Astrocyte of the hippocampus (primary cell): ENCODE results near the gene OBSCN.
"Not testable (repeated sequence)": the region's sequence is repeated elsewhere in the genome, so short reads cannot be mapped to it uniquely, and the experiment has no call there.

Experiments
- DNase-seq: peaks from one replicate; pipeline ENCODE4 v3.0.0; 2011; ENCODE audit warnings: low read depth, low spot score

Gene OBSCN

DNA sequence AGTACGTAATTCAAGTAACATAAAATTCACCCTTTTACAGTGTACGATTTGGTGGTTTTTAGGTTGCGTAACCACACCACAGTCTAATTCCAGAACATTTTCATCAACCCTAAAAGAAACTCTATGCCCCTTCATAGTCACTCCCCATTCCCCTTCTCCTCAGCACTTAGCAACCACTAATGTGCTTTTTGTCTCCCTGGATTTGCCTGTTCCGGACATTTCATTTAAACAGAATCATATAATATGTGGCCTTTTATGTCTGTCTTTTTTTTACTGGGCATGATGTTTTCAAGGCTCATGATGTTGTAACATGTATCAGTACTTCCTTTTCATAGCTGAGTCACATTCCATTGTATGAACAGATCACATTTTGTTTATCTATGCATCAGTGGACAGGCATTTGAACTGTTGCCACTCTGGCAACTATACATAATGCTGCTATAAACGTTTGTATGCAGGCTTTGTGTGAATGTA is 20.8 kb downstream of the OBSCN start:
- peak; percentile 69 for DNase-seq

DNA sequence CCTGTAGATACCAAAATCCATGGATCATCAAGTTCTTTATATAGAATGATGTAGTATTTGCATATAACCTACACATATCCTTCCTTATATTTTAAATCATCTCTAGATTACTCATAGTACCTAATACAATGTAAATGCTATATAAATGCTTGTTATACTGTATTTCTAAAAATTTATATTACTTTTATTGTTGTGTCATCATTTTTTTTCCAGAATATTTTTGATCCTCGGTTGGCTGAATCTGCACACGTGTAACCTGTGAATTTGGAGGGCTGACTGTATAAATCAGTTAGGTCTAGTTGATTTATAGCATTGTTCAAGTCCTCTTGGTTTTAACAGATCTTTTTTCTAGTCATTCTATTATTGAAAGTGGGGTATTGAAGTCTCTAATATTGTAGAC is 23.3 kb downstream of the OBSCN start:
- DNase-seq, result no peak

DNA sequence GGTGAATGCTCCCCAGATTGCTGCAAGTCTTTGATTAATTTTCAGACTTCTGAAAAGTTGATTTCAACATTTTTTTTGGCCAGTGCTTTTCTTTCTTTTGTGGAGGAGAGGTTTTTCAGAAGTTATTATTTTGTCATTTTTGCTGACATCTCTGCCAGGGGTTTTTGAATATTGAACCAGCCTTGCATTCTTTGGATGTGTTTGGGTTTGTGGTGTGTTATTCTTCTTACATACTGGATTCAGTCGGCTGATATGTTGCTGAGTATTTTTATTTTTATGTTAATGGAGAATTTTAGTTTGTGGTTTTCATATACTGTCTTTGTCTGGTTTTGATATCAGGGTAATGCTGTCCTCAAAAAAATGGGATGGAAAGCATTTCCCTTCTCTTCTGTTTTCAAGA is 25.3 kb downstream of the OBSCN start:
- no peak for DNase-seq

DNA sequence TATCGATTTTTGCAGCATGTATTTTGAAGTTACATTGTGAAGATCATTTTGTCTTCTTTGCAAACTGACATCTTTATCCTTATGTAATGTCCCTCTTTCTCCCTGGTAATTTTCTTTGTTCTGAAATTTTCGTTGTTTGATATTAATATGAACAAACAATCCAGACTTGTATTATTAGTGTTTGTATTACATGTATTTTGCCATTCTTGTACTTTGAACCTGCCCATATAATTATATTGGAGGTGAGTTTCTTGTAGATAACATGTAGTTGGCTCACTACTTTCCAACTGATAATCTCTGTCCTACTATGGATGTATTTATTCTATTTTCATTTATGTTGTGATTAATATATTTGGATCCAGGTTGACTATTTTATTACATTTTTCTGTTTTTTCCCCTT is 27.1 kb downstream of the OBSCN start:
- DNase-seq, result no peak

DNA sequence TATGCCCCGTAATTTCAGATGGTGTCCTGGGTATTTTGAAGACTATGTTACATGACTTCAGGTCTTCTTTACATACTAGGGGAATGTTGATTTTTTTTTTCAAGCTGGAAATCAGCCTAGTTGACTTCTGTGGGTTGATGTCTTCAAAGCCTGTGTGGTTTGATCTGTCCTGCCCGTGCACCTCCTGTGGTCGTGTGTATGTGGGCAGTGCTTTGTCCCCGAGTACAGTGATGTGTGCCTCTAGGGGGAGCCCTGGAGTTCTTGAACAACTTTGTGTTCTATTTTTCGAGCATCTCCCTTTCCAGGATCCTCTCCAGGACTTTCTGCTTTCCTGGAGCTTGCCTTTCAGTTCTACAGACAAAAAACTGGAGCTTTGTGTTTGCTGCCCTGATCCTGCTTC is 28.9 kb downstream of the OBSCN start:
- DNase-seq, result no peak

DNA sequence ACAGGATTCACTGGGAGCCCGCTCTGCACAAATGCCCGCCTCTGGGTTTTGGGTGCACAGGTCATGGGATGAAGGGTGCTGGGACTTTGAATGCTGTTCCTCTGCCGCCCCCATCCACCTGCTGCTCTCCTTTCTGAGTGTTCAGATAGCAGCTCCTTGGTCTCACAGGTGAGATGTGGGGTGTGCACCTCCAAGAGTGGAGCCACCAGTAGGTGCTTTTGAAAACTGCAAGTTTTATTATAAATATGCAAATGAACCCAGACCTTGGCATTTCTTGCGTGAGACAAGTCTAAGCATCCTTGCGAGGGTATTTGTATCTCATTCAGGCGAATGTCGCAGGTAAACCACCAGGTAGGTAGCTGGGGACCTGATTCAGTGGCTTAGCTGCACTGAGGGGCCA is 30.2 kb downstream of the OBSCN start:
- no peak for DNase-seq

DNA sequence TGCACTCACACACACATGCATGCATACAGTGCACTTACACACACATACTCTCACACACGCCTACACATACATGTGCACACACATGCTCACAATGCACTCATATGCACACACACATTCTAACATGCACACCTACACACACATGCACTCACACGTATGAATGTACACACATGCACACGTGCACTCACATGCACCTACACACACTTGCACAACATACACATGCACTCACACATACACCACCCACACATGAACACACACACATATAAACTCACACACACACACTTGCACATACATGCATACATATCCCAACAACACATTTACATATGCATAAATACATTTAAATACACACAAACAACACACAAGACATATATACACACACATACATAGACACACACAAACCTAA is 30.6 kb downstream of the OBSCN start:
- DNase-seq, result no peak

DNA sequence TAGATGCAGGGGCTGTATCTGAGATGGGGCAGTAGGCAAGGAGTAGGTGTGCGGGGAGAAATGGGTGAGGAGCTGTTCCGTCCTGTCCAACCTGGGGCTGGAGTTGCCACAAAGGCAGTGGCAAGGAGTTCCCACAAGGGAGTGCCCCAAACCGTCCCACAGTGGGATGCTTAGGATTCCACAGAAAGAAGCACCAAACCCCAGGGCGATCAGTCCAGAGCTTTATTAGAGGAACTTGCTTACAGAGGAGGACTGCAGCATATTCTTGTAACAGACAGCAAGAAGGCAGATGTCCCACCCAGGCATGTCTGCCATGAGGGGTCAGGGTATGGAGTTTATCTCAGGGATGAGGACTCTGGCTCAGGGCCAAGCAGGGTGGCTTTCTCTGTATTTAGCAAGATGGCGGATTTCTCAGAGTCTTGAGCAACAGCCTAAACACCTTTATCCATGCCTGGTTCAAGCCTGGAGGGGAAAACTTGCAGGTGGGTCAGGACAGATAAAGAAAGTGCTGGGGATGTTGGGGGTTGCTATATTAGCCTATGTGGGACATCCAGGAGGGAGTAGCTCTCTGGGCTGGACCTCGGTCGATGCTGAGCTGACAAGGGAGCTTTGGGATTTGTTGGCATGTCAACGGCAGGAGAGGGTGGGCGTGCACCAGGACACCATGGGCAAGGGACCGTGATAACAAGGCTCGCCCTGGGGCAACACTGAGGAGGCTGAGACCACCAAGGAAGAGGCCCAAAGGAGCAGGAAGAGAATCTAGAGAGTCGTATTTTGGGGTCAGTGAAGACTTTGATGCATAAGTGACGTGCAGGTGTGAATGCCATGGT is 32.8 kb downstream of the OBSCN start:
- DNase-seq, result no peak

DNA sequence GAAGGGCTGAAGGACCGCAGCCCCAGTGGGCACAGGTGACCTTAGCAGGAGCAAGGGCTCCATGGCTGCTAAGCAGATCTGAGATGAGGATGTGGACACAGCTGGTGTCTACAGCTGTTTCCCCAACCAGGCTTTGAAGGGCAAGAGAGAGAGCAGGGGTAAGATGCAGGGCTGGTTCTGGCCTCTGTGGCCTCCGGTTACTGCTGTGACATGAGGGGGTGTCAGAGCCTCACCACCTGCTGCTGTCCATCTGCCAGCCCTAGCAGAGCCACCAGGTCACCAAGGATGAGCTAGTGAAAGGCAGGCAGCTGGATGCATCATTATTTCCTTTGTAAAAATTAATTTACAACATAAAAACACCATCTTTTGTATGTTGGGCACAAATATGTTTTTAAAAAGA is 33.4 kb downstream of the OBSCN start:
- DNase-seq, result no peak

DNA sequence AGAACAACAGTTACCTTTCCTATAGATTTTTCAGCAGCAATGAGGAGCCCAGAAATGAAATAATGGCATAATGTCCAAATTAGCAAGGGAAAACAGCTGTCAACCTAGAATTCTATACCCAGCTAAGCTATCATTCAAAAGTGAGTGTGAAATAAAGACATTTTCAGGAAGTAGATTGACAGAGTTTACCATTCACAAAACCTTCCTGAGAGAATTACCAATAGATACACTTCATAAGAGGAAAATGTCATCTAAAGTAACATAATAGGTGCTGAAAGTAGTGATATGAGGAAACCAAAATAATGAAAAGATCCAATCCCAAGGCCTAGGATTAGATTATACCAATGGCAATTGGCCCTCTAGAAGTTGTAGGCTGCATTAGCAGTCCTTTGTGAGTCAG is 34.6 kb downstream of the OBSCN start:
- DNase-seq, result no peak

DNA sequence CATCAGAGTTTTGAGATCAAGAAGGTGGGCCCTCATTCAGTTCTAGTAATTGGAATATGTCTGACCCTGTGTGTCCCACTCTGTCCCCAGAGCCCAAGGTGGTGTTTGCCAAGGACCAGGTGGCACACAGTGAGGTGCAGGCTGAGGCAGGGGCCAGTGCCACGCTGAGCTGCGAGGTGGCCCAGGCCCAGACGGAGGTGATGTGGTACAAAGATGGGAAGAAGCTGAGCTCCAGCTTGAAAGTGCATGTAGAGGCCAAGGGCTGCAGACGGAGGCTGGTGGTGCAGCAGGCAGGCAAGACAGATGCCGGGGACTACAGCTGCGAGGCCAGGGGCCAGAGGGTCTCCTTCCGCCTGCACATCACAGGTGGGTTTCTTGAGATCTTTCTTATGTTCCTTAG is 35.2 kb downstream of the OBSCN start:
- no peak for DNase-seq

DNA sequence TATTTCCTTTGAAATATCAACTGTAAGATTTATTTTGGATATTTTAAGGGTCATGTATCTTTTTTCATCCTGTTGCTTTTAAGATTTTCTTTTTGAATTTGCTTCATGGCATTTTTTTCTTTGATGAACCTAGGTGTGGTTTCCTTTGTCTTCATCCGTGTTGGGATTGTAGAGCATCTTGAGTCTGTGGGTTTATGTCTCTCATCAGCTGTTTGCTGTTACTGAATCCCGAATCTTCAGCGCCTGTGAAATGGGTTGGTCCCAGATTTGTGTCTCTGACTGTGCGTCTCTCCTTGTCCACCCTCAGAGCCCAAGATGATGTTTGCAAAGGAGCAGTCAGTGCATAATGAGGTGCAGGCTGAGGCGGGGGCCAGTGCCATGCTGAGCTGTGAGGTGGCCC is 36.1 kb downstream of the OBSCN start:
- DNase-seq, result not testable (repeated sequence)

DNA sequence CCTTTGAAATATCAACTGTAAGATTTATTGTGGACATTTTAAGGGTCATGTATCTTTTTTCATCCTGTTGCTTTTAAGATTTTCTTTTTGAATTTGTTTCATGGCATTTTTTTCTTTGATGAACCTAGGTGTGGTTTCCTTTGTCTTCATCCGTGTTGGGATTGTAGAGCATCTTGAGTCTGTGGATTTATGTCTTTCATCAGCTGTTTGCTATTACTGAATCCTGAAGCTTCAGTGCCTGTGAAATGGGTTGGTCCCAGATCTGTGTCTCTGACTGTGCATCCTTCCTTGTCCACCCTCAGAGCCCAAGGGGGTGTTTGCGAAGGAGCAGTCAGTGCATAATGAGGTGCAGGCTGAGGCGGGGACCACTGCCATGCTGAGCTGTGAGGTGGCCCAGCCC is 37.3 kb downstream of the OBSCN start:
- DNase-seq, result no peak

DNA sequence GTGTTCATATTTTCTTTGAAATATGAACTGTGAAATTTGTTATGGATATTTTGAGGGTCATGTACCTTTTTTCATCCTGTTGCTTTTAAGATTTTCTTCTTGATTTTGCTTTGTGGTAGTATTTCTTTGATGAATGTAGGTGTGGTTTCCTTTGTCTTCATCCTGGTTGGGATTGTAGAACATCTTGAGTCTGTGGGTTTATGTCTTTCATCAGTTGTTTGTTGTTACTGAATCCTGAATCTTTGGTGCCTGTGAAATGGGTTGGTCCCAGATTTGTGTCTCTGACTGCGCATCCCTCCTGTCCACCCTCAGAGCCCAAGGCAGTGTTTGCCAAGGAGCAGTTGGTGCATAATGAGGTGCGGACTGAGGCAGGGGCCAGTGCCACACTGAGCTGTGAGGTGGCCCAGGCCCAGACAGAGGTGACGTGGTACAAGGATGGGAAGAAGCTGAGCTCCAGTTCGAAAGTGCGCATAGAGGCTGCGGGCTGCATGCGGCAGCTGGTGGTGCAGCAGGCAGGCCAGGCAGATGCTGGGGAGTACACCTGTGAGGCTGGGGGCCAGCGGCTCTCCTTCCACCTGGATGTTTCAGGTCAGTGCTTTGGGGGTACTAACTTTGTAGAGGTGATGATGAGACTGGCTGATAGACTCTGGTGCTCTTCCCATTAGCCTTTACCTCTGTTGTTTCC is 38.5 kb downstream of the OBSCN start:
- no peak for DNase-seq

DNA sequence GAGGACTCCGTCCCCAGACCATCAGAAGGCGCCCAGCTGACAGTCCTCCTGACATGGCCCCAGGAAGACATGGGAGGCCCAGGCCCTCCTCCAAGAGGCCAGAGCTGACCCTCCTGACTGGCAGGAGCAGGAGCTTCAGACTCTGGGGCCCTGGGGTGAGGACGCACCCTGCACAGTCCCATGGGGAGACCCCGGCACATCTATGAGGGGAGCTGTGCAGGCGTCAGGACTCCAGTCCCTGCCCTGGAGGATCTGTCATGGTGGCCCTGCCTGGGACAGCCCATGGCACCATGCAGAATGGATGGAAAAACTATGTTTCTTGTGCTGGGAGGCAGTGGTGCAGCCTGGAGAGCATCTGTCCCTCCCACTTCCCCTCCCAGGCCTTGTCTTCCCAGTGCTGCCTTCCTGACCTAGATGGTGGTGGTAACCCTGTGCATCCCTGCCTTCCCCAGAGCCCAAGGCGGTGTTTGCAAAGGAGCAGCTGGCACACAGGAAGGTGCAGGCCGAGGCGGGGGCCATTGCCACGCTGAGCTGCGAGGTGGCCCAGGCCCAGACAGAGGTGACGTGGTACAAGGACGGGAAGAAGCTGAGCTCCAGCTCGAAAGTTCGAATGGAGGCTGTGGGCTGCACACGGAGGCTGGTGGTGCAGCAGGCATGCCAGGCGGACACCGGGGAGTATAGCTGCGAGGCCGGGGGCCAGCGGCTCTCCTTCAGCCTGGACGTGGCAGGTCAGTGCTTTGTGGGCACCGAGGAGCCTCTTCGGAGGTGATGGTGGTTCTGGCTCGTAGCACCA is 41.9 kb downstream of the OBSCN start:
- DNase-seq, result no peak

DNA sequence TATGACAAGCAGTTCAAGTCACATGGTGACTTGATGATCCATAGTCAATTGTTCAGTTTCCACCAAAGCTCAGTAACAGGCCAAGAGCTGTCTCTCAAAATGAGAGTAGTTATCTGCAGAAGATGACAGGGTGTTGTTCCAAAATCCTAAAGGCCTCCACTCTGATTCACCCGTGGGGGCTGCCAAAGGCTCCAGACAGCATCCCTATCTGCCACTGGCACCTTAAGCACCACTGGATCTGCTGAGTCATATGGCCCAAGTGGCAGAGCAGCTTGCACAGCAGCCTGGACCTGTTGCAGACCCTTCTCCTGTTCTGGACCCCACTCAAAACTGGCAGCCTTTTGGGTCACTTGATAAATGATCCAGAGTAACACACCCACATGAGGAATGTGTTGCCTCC is 44.6 kb downstream of the OBSCN start:
- DNase-seq, result not testable (repeated sequence)

DNA sequence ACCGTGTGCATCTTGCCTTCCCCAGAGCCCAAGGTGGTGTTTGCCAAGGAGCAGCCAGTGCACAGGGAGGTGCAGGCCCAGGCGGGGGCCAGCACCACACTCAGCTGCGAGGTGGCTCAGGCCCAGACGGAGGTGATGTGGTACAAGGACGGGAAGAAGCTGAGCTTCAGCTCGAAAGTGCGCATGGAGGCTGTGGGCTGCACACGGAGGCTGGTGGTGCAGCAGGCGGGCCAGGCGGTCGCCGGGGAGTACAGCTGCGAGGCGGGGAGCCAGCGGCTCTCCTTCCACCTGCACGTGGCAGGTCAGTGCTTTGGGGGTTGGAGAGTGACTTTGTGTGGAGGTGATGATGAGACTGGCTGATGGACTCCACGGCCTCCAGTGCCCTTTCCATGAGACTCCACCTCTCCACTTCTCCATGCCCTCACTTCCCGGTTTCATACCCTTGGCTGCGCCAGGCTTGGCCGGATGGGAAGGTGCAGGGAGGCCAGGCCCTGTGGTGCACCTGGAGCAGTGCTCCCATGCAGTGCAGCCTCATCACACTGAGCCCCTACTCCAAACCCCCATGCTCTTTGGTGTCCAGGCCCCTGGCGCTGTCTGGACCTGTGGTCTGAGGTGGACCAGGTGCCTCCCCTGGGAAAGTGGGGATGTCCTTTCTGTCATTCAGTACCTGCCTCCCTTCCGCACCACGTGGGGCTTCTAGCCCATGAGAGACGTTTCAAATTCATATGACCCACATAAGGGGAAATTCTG is 49.0 kb downstream of the OBSCN start:
- DNase-seq, result no peak

DNA sequence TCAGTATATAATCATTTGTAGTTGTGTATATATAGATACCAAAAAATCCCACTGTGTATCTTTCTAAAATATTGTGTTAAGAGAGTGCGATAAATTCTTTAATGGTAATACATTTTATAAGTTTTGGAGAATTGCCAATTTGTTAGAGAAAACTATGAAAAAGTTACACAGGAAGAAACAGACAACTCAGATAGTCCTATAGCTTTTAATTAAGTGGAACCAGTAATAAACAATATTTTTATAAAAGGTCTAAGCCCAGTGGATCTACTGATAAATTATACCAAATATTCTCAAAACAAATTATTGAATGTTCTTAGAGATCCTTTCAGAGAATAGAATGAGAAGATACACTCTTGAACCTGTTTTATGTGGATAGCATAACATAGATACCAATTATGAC is 50.6 kb downstream of the OBSCN start:
- DNase-seq, result no peak

DNA sequence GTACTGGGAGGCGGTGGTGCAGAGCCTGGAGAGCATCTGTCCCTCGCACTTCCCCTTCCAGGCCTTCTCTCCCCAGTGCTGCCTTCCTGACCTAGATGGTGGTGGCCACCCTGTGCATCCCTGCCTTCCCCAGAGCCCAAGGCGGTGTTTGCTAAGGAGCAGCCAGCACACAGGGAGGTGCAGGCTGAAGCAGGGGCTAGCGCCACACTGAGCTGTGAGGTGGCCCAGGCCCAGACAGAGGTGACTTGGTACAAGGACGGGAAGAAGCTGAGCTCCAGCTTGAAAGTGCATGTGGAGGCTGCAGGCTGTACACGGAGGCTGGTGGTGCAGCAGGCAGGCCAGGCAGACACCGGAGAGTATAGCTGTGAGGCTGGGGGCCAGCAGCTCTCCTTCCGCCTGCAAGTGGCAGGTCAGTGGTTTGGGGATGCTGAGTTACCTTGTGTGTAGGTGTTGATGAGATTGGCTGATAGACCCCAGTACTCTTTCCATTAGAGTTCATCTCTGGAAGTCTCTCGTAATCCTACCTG is 51.6 kb downstream of the OBSCN start:
- no peak for DNase-seq

DNA sequence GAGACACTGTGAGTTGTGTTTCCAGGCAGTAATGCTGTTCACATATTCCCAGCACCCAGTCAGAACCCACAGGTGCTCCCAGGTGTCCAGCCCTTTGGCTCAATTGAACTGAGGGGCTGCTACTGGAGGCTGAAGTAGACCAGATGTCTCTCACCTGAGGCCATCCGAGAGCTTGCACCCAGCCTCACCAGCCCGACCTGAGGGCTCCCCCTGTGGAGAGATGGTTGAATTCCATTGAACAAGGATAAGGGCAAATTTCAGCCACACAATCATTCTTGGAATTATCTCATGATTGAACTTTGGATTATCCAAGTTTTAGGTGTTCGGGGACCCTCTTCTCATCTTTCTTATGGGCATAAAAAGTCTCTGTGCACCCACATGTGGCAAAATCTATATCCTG is 52.1 kb downstream of the OBSCN start:
- DNase-seq, result no peak

DNA sequence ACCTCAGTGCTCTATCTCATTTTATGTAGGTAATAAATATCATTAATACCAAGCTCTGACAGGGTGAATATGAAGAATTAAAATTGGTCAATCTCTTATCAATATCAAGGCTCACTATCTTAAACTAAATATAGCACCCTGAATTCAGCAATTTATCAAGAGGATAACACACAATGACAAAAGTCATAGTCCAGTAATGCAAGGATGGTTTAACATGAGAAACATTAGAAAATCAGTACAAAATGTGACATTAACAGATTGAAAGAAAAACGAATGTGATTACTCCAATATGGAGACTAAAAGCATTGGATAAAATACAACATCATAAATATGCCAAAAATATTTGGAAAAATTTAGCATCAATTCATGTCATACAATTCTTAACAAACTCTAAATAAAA is 53.9 kb downstream of the OBSCN start:
- DNase-seq, result no peak
